GM12878 (cell line): ENCODE results near the gene NR2E3. TPM values are rescaled to one million over a fixed set of nuclear protein-coding genes. Genes with fewer than 3 reads are reported as not detected.

Source experiments
- ATAC-seq: fragments of 200-7000 bp; cut with Tn5 transposase; 3 replicates; pipeline ENCODE4 v1.9.1; 2020; ENCODE audit warnings: mild to moderate bottlenecking, moderate library complexity
- BruUV-seq: library from RNA; stranded (reverse); fragments of 400-500 nt; replicated peaks from 2 replicates; lab custom pipeline; 2021; lab: Mats Ljungman, UMichigan
- CTCF ChIA-PET: fragments of 300-600 bp; sonication (Branson Sonifier 250); formaldehyde crosslinking; extraction: SDS; loops from one replicate; lab custom pipeline; 2021; ENCODE audit warnings: inconsistent platforms; lab: Yijun Ruan, JAX
- POLR2A ChIA-PET: fragments of 350-600 bp; formaldehyde crosslinking; extraction: SDS; loops from one replicate; lab custom pipeline; 2021; ENCODE audit warnings: inconsistent platforms; lab: Charles Lee
- RAD21 ChIA-PET: fragments of 300-600 bp; sonication (Branson Sonifier 250); formaldehyde crosslinking; loops from one replicate; lab custom pipeline; 2023; ENCODE audit warnings: antibody characterized with exemption; ENCODE audit not compliant: unreplicated experiment; lab: Charles Lee
- SMC1A ChIA-PET: fragments of 300-600 bp; sonication (Branson Sonifier 250); formaldehyde crosslinking; loops from one replicate; lab custom pipeline; 2023; ENCODE audit not compliant: unreplicated experiment, uncharacterized antibody; lab: Charles Lee
- DNase-seq: peaks from one replicate; pipeline ENCODE4 v3.0.0-alpha.2; 2011; ENCODE audit warnings: low read depth, low spot score
- FAIRE-seq: peaks from 3 replicates; lab custom pipeline; 2011; peaks lifted over from hg19 to GRCh38; lab: Jason Lieb, UNC
- H2AFZ ChIP-seq: 2 replicates; pipeline ENCODE4 v1.6.0; 2011; ENCODE audit warnings: low read depth, low read length, control low read depth; ENCODE audit not compliant: control insufficient read depth
- H3K27ac ChIP-seq: 2 replicates; pipeline ENCODE4 v1.5.1; 2011; ENCODE audit warnings: control low read depth; ENCODE audit not compliant: control insufficient read depth, insufficient read depth
- H3K27me3 ChIP-seq, 2 experiments: replicated peaks in 1 of 2; 2 replicates each; pipeline versions ENCODE4 v1.6.0 to v1.6.1; 2011; ENCODE audit warnings: low read length in 1 of 2; ENCODE audit not compliant: control insufficient read depth in 2 of 2, insufficient read depth in 2 of 2
- H3K36me3 ChIP-seq, 2 experiments: 2 replicates each; pipeline ENCODE4 v1.5.1; 2011; ENCODE audit warnings: low read length in 1 of 2; ENCODE audit not compliant: control insufficient read depth in 2 of 2, insufficient read depth in 2 of 2
- H3K4me1 ChIP-seq: 2 replicates; pipeline ENCODE4 v1.6.1; 2011; ENCODE audit warnings: mild to moderate bottlenecking, low read length, moderate library complexity, mixed read lengths; ENCODE audit not compliant: control insufficient read depth, insufficient read depth
- H3K4me2 ChIP-seq: 2 replicates; pipeline ENCODE4 v1.6.0; 2011; ENCODE audit warnings: control low read depth; ENCODE audit not compliant: control insufficient read depth, insufficient read depth
- H3K4me3 ChIP-seq: fragments of 200-600 bp; sonication (generic); 2 replicates; pipeline ENCODE4 v1.5.1; 2016
- H3K79me2 ChIP-seq: 2 replicates; pipeline ENCODE4 v1.6.0; 2011; ENCODE audit warnings: low read length; ENCODE audit not compliant: control insufficient read depth, insufficient read depth
- H3K9ac ChIP-seq: 2 replicates; pipeline ENCODE4 v1.8.0; 2011; ENCODE audit warnings: low read length, control low read depth, mixed read lengths; ENCODE audit not compliant: control insufficient read depth, insufficient read depth
- H3K9me3 ChIP-seq: replicated peaks from 3 replicates; pipeline ENCODE4 v1.5.1; 2011; ENCODE audit warnings: mild to moderate bottlenecking, low read length; ENCODE audit not compliant: control insufficient read depth, insufficient read depth
- H4K20me1 ChIP-seq: 2 replicates; pipeline ENCODE4 v1.6.0; 2011; ENCODE audit not compliant: control insufficient read depth, insufficient read depth
- BACH1 ChIP-seq: fragments of 450-650 bp; IDR thresholded peaks from 2 replicates; pipeline ENCODE4 v1.6.1; 2017; ENCODE audit warnings: mild to moderate bottlenecking, borderline replicate concordance
- CBX3 ChIP-seq: fragments of 200-600 bp; sonication (generic); IDR thresholded peaks from 2 replicates; pipeline ENCODE4 v1.6.1; 2016; ENCODE audit warnings: low read depth, borderline replicate concordance
- ETV6 ChIP-seq, 2 experiments: fragments of 450-650 bp in 1 of 2; IDR thresholded peaks in 1 of 2; conservative IDR thresholded peaks in 1 of 2; 2 replicates each; pipeline ENCODE4 v1.6.1; 2014; ENCODE audit warnings: antibody characterized with exemption in 1 of 2, borderline replicate concordance in 1 of 2, low read depth in 1 of 2, mild to moderate bottlenecking in 1 of 2, moderate library complexity in 1 of 2
- IKZF2 ChIP-seq, 2 experiments: fragments of 450-650 bp; IDR thresholded peaks; 2 replicates each; pipeline ENCODE4 v1.6.1; 2017; ENCODE audit warnings: mild to moderate bottlenecking in 2 of 2, moderate library complexity in 2 of 2
- NFYB ChIP-seq: IDR thresholded peaks from 2 replicates; pipeline ENCODE4 v1.6.1; 2011; ENCODE audit warnings: low read depth, mild to moderate bottlenecking, low read length, improper control_type of control experiment, moderate library complexity; ENCODE audit not compliant: insufficient read depth
- SMAD5 ChIP-seq: IDR thresholded peaks from 2 replicates; pipeline ENCODE4 v1.6.1; 2016; ENCODE audit warnings: antibody characterized with exemption, low read depth
- YY1 ChIP-seq: IDR thresholded peaks from 2 replicates; pipeline ENCODE4 v1.6.1; 2011; ENCODE audit warnings: low read depth, mild to moderate bottlenecking, low read length
- ZNF24 ChIP-seq: fragments of 450-650 bp; IDR thresholded peaks from 2 replicates; pipeline ENCODE4 v1.6.1; 2017; ENCODE audit warnings: antibody characterized with exemption, mild to moderate bottlenecking
- WGBS: methylation state at CpG from one replicate; pipeline ENCODE4 v1.1.6; 2016; ENCODE audit warnings: low lambda C conversion rate; ENCODE audit not compliant: insufficient replicate concordance, insufficient coverage; ENCODE audit errors: missing lambda C conversion rate; 5-methylcytosine and 5-hydroxymethylcytosine counted together
- in situ Hi-C: fragments of 300-500 bp; cut with MboI; formaldehyde crosslinking; loops from 9 replicates; pipeline ENCODE4 v1.14.3; 2018; ENCODE audit warnings: mixed read lengths
- intact Hi-C: fragments of 100-400 bp; cut with micrococcal nuclease; formaldehyde crosslinking; loops from one replicate; pipeline ENCODE4 v1.14.2; 2022; ENCODE audit not compliant: unreplicated experiment
- polyA plus RNA-seq, 11 experiments: library from polyadenylated mRNA; depleted of rRNA in 4 of 11; unstranded in 6 of 11; stranded (reverse) in 5 of 11; fragments of >200 nt; fragmentation: Nextera tagmentation in 4 of 11; fragmentation: Illumina TruSeq in 1 of 11; extraction: Ambion mirVana in 4 of 11; extraction: Trizol in 1 of 11; gene quantifications; 1 replicate in 1 of 11; 2 replicates in 10 of 11; pipeline versions ENCODE4 v1.2.1 to v1.2.3, GENCODE V29; 2011 to 2016; ENCODE audit warnings: inconsistent platforms in 2 of 11, missing spikeins in 2 of 11, low read depth in 1 of 11
- total RNA-seq, 4 experiments: library from RNA; depleted of rRNA in 3 of 4; stranded (reverse); fragments of >200 nt in 3 of 4; fragmentation: Illumina TruSeq in 1 of 4; extraction: Trizol in 1 of 4; gene quantifications; 2 replicates each; pipeline versions ENCODE4 v1.2.1 to v1.2.3, GENCODE V29; 2013 to 2021

The NR2E3 gene
- total and polyA plus RNA-seq, 10 of the 15 experiments (the other 5 are each of a cell fraction or from before 2014, with no cell fraction given) = 0.05 to 0.11 (median 0.11) TPM; not detected in 7

DNA sequence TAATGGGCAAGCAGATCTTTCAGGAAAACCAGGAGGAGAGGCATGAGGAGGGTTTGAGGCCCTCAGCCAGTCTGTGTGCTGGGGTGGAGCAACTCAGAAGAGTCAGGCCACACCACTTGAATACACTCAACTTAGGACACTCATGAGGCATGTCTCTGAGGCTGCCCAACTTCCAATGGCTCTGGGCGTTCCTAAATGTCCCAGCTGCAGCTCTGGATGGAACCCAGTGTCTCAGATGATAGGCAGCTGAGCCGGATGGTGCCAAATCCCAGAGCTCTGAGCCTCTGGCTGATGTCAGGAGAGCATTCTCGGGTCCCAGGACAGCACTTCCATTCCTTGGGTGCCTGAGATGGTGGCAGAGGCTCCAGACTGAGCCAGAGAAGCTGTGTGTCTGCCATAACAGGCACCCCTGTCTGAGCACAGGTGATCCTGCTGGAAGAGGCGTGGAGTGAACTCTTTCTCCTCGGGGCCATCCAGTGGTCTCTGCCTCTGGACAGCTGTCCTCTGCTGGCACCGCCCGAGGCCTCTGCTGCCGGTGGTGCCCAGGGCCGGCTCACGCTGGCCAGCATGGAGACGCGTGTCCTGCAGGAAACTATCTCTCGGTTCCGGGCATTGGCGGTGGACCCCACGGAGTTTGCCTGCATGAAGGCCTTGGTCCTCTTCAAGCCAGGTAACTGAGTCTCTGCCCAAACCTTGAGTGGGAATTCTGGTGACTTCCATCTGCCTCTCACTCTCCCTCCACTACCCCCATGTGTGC lies 2.8 kb downstream of the NR2E3 start:
- no peak overlapping the region for H3K9ac ChIP-seq
- ChIA-PET CTCF (no interaction called here), POLR2A (no interaction called here), SMC1A (interaction anchor here (0.8 kb wide), 1 partner anchor 237 kb away, joined by 4 read pairs; no protein-coding TSS in a partner anchor), RAD21 (no interaction called here)
- no peak overlapping the region for H3K4me3 ChIP-seq
- 67% methylated on average over 16 of the region's 16 CpGs for WGBS
- no peaks in the 10 kb centered on the region for H3K36me3 ChIP-seq
- H3K4me1 ChIP-seq = no peaks in the 10 kb centered on the region
- no peaks in the 10 kb centered on the region for H4K20me1 ChIP-seq
- FAIRE-seq (no peak), DNase-seq (no peak), ATAC-seq (no peak)
- intact Hi-C loops = no loop called here
- no peaks in the 10 kb centered on the region for H3K9me3 ChIP-seq
- H3K27ac ChIP-seq = no peak overlapping the region
- in situ Hi-C loops = no loop called here
- H2AFZ ChIP-seq = no peak overlapping the region
- H3K27me3 ChIP-seq = no peaks in the 10 kb centered on the region
- no peak overlapping the region for H3K4me2 ChIP-seq
- no peak for TF ChIP-seq NFYB
- no peak for TF ChIP-seq YY1
- TF ChIP-seq IKZF2 (IDR thresholded peaks at IDR 0.05) = no peak
- TF ChIP-seq ETV6 (conservative IDR thresholded peaks at IDR 0.05 in 1 of 2, IDR thresholded peaks at IDR 0.05 in 1 of 2; ENCODE audit: borderline replicate concordance in 1 of 2, low read depth in 1 of 2) = no peak
- no peak for TF ChIP-seq BACH1
- no peak for TF ChIP-seq ZNF24
- no peak for TF ChIP-seq CBX3
- no peak for TF ChIP-seq SMAD5
- BruUV-seq = no TSS peak
- H3K79me2 ChIP-seq = no peaks in the 10 kb centered on the region
